Stimulated activated CD4-positive, alpha-beta T cell treated with anti-CD3 and anti-CD28 coated beads, TNF-alpha, amount 100 ng/mL, for 48 hours (primary cell): ENCODE measurements around the gene ELF3.
A peak's percentile ranks its signal among the peaks of the same experiment; 100 is the strongest.
"Not testable (repeated sequence)": the region's sequence is repeated elsewhere in the genome, so short reads cannot be mapped to it uniquely, and the experiment has no call there.

Source experiments
- DNase-seq, 3 donors: peaks; one replicate each; pipeline ENCODE4 v3.0.0-alpha.2; 2020; ENCODE audit warnings: low read depth in 3 of 3

ELF3 gene

GRCh38 chr1:202007805-202008489 lies 2.4 kb upstream of the ELF3 start:
- DNase-seq, result no peak

GRCh38 chr1:202009326-202010179 lies 834 bp upstream of the ELF3 start:
- peak; percentile 34 to 48 (median 48) for DNase-seq

DNA sequence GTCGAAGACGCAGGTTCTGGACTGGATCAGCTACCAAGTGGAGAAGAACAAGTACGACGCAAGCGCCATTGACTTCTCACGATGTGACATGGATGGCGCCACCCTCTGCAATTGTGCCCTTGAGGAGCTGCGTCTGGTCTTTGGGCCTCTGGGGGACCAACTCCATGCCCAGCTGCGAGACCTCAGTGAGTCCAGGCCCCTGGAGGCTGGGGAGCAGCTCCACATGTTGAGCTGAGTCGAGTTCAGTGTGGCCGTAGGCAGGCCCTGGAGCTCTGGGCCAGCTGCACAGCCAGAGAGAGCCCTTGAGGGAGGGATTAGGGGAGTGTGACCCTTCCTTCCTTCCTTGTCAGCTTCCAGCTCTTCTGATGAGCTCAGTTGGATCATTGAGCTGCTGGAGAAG lies 1.6 kb downstream of the ELF3 start:
- no peak for DNase-seq

- no peak for DNase-seq
These were observed 2.4 kb downstream of the ELF3 start for GRCh38 chr1:202012544-202013478.

DNA sequence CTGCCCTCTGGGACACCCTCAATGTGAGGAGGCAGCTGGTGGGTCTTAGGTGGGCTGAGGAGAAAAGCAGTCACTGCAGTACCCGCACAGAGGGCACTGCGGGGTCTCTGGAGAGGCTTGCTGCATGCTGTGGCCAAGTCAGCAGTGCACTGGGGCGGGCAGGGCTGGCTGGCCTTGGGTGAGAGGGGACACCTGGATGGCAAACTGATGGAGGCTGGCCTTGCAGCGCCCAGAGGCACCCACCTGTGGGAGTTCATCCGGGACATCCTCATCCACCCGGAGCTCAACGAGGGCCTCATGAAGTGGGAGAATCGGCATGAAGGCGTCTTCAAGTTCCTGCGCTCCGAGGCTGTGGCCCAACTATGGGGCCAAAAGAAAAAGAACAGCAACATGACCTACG lies 3.2 kb downstream of the ELF3 start:
- no peak for DNase-seq

- no peak for DNase-seq
These were observed 3.7 kb downstream of the ELF3 start for GRCh38 chr1:202014060-202014459.

GRCh38 chr1:202014915-202015661 lies 4.7 kb downstream of the ELF3 start:
- DNase-seq, result no peak

GRCh38 chr1:202015662-202015937 lies 5.2 kb downstream of the ELF3 start:
- no peak for DNase-seq

GRCh38 chr1:202016022-202016810 lies 5.8 kb downstream of the ELF3 start:
- no peak for DNase-seq

DNA sequence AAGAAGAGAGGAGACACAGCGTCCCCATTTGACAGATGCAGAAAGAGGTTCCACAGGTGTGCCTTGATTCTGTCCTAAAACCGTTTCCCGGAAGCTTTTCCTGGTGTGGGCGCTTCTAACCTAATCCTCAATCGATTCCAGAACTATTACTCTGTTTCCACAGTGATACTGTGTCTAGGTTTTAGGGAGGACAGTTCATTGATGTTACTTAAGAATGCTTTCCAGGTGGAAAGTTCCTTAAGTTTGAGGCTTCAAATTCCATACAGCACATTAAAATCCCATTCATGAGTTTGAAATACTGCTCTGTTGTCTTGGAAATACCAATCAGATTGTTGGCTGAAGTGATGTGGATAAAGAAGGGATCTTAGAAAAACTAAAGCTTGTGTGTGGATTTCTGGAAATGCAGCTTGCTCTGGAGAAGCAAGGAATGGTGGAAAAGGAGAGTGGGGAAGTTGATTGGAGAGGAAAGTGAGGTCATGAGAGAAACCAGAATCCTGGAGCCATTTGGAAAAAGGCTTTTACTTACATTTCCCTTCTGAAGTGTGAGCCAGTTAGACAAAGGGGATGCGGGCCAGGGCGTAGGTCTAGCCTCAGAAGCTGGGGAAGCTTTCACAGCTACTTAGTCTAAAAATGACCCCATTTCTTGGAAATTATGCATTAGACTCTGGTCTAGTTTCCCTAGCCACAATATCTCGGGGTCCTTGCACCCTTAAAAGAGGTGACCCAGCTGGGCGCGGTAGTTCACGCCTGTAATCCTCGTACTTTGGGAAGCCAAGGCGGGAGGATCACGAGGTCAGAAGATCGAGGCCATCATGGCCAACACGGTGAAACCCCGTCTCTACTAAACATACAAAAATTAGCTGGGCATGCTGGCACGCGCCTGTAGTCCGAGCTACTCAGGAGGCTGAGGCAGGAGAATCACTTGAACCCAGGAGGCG lies 6.7 kb downstream of the ELF3 start:
- DNase-seq, result no peak

DNA sequence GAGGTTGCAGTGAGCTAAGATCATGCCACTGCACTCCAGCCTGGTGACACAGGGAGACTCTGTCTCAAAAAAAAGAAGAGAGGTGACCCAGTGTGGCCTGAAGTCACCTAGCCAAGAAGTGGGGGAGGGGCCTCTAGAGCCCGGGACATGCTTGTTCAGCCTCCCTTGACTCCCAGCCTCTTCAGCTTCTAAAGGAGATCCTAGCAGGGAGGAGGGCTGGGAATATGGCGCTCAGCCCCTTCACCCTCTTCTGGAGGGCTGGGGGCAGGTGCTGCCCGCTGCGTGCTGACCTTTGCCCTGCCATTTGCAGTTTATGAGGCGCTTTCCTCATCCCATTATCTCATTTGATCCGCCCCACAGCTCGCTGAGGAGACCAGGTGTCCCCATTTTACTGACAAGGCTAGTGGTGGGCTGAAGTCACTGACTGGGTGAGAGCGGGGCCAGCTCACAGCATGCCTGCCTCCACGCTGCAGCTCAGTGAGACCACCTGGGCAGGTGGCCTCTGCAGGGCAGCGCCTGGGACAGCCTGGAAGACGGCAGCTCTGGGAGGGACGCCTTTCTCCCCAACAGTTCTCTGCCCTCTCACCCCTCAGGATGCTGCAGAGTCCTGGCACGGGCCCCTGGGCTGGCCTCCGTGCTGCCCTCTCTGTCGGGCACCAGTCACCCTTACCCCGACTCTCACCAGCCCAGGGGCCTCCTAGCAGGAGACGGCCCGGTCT lies 7.5 kb downstream of the ELF3 start:
- no peak for DNase-seq

DNA sequence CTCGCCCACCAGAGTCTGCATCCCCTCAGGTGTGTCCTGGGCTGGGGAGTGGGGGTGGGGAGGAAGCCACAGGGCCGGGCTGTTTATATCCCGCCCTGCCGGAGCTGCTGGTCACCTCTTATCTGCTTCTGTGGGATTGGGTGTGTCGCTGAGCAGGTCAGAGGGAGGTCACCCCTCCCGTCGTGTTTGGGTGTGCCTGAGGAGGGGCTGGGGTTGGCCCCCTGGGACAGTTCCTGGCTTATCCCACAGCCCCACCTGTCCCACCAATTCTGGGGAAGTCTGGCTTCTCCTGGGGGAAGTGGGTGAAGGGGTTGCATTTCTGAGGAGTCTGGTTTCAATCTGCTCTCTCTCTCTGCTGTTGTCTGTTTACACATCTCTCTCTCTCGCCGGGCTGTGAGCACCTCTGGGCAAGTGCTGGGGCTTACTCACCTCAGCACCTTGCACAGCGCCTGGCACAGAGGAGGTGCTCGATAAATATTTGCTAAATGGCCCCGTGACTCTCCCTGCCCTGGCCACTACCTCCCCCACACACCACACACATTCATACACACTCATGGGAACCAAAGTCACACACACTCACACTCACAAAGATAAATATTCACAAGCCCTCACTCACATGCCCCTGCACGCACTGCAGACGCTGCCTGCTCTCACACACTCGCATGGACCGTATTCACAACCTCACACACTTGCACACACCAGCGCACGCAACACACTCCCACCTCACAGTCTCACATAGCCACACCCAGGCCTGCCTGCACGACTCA lies 8.3 kb downstream of the ELF3 start:
- DNase-seq, result no peak

DNA sequence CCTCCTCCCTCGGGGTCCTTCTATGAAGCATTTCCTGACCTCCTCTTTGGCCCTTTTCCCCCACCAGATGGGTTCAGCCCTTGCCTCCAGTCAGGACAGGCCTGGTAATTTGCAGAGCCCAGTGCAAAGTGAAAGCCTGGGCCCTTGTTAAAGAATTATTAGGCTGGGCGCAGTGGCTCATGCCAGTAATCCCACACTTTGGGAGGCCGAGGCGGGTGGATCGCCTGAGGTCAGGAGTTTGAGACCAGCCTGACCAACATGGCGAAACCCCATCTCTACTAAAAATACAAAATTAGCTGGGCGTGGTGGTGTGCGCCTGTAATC lies 8.8 kb downstream of the ELF3 start:
- not testable (repeated sequence) for DNase-seq

DNA sequence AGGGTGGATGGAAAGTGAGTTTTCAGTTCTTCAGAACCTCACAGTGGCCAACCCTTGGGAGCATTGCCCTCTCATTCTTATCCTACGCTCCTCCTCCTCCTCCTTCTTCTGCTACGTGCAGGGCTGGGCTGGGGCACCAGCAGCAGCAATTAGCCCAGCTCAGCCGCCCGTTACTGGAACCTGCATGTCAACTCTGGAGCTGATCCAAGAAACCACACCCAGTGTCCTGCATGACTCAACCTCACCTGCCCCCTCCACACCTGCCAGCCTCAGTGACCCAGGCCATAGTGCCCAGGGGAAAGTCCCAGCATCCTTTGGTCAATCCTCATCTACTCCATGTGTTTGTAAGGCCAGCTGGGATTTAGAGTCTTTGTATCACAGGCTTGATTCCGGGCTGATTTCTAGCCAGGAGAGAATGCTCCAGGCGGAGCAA lies 12.6 kb downstream of the ELF3 start:
- no peak for DNase-seq

GRCh38 chr1:202029171-202029665 lies 18.8 kb downstream of the ELF3 start:
- DNase-seq, result no peak

DNA sequence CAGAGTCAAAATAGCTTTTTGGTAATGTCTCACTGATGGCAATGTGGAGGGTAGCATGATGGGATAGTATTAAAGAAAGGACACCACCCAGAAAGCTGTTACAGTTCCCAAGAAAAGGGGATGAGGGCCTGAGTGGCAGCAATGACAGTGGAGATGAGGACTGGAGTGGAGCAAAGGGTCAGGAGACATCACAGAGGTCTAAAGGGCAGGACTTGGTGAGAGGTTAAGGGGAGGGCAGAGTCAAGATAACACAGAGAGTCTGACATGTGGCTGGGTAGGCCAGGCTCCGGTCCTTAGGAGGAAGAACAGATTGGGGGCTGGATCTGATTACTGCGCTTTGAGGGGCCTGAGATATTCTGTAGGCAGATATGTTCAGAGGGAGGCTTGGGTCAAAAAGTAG lies 19.3 kb downstream of the ELF3 start:
- no peak for DNase-seq

- DNase-seq, result no peak
These were observed 21.4 kb downstream of the ELF3 start for GRCh38 chr1:202031796-202032195.

DNA sequence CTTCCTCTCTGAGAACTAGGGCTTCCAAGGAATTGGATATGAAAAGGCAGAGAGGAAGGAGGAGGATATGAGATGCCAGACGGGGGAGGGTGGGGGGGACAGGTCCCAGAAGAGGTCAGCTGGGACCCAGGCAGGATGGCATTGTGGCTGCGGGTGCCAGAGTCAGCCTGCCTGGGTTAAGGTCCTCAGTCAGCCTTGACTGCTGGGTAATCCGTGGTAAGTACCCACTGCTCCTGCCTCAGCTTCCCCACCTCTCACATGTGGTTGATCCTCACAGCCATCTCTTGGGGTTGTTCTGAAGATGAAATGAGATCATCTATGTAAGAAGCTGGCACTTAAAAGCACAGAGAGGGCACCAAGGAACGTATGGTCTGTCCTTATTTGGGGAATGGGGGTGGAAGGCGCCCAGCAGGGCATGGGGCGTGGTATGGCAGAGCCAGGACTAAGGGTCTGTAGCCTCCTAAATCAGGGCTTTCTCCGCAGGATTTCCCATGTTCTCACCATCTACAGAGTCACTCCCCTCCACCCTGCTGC lies 23.8 kb downstream of the ELF3 start:
- DNase-seq, result no peak
